T-helper 1 cell treated with Interleukin-12 subunit alpha and Interleukin-12 subunit beta and Interleukin-4 antibody, amounts not matched to agents 30 μg/mL and 1 μg/mL, for 36 hours (primary cell): ENCODE measurements around the gene SDF2L1.
"Not testable (repeated sequence)": the region's sequence is repeated elsewhere in the genome, so short reads cannot be mapped to it uniquely, and the experiment has no call there.

Source experiments
- H3K27ac Mint-ChIP-seq: one replicate; pipeline ENCODE4 v1.8.0; 2021; ENCODE audit warnings: mild to moderate bottlenecking, mixed read lengths
- H3K27me3 Mint-ChIP-seq: one replicate; pipeline ENCODE4 v1.8.0; 2021; ENCODE audit warnings: low read depth, mixed read lengths
- H3K36me3 Mint-ChIP-seq: one replicate; pipeline ENCODE4 v1.8.0; 2021; ENCODE audit warnings: low read depth, mixed read lengths
- H3K4me1 Mint-ChIP-seq: one replicate; pipeline ENCODE4 v1.8.0; 2021; ENCODE audit warnings: low read depth, mixed read lengths
- H3K4me3 Mint-ChIP-seq: one replicate; pipeline ENCODE4 v1.8.0; 2021; ENCODE audit warnings: mild to moderate bottlenecking, moderate library complexity, mixed read lengths
- H3K9me3 Mint-ChIP-seq: one replicate; pipeline ENCODE4 v1.8.0; 2021; ENCODE audit warnings: mixed read lengths

SDF2L1 gene

GRCh38 chr22:21640810-21641209 lies 1.3 kb upstream of the SDF2L1 start:
- peaks cover 14% of the 10 kb centered on the region for H3K36me3 Mint-ChIP-seq
- H3K27ac Mint-ChIP-seq, result peak overlapping the region; percentile 83
- no peaks in the 10 kb centered on the region for H3K27me3 Mint-ChIP-seq
- peaks cover 16% of the 10 kb centered on the region for H3K4me1 Mint-ChIP-seq
- H3K9me3 Mint-ChIP-seq, result no peaks in the 10 kb centered on the region
- H3K4me3 Mint-ChIP-seq, result peak overlapping the region; percentile 86

- Mint-ChIP-seq H3K9me3 (no peaks in the 10 kb centered on the region), H3K4me1 (peaks cover 18% of the 10 kb centered on the region), H3K27me3 (no peaks in the 10 kb centered on the region), H3K36me3 (peaks cover 17% of the 10 kb centered on the region), H3K4me3 (peak overlapping the region; percentile 86), H3K27ac (peak overlapping the region; percentile 83)
Measured at GRCh38 chr22:21641417-21641788, 699 bp upstream of the SDF2L1 start.

- peak overlapping the region; percentile 86 for H3K4me3 Mint-ChIP-seq
- H3K36me3 Mint-ChIP-seq, result peaks cover 22% of the 10 kb centered on the region
Measured at GRCh38 chr22:21642584-21643448, 714 bp downstream of the SDF2L1 start.

GRCh38 chr22:21643533-21644357 lies 1.6 kb downstream of the SDF2L1 start:
- H3K4me3 Mint-ChIP-seq, result peak overlapping the region; percentile 86
- H3K9me3 Mint-ChIP-seq, result no peaks in the 10 kb centered on the region
- H3K4me1 Mint-ChIP-seq, result peaks cover 22% of the 10 kb centered on the region
- H3K27ac Mint-ChIP-seq, result peak overlapping the region; percentile 64
- no peaks in the 10 kb centered on the region for H3K27me3 Mint-ChIP-seq
- H3K36me3 Mint-ChIP-seq, result peaks cover 22% of the 10 kb centered on the region

More at GRCh38 chr22:21642584-21643448, 714 bp downstream of the SDF2L1 start:
- H3K27ac Mint-ChIP-seq, result peak overlapping the region; percentile 83
- no peaks in the 10 kb centered on the region for H3K27me3 Mint-ChIP-seq
- no peaks in the 10 kb centered on the region for H3K9me3 Mint-ChIP-seq
- peaks cover 22% of the 10 kb centered on the region for H3K4me1 Mint-ChIP-seq

GRCh38 chr22:21645513-21645912 lies 3.4 kb downstream of the SDF2L1 start:
- H3K4me3 Mint-ChIP-seq, H3K27ac Mint-ChIP-seq, H3K27me3 Mint-ChIP-seq, H3K9me3 Mint-ChIP-seq: not testable (repeated sequence)
- Mint-ChIP-seq H3K4me1 (peaks cover 27% of the 10 kb centered on the region), H3K36me3 (peaks cover 25% of the 10 kb centered on the region)

- Mint-ChIP-seq H3K27me3 (no peaks in the 10 kb centered on the region), H3K9me3 (no peaks in the 10 kb centered on the region), H3K4me1 (peaks cover 31% of the 10 kb centered on the region), H3K36me3 (peaks cover 25% of the 10 kb centered on the region), H3K4me3 (no peak overlapping the region), H3K27ac (no peak overlapping the region)
Measured at GRCh38 chr22:21646608-21647590, 4.8 kb downstream of the SDF2L1 start.

- Mint-ChIP-seq H3K4me1 (peaks cover 25% of the 10 kb centered on the region), H3K9me3 (no peaks in the 10 kb centered on the region)
Measured at GRCh38 chr22:21650280-21650679, 8.2 kb downstream of the SDF2L1 start.

GRCh38 chr22:21650823-21651520 lies 8.9 kb downstream of the SDF2L1 start:
- peak overlapping the region; percentile 84 for H3K27ac Mint-ChIP-seq

More at GRCh38 chr22:21650280-21650679, 8.2 kb downstream of the SDF2L1 start:
- Mint-ChIP-seq H3K27ac (no peak overlapping the region), H3K36me3 (peaks cover 18% of the 10 kb centered on the region), H3K27me3 (no peaks in the 10 kb centered on the region), H3K4me3 (peak overlapping the region; percentile 18)

GRCh38 chr22:21651521-21652009 lies 9.5 kb downstream of the SDF2L1 start:
- H3K36me3 Mint-ChIP-seq, result peaks cover 10% of the 10 kb centered on the region
- H3K9me3 Mint-ChIP-seq, result no peaks in the 10 kb centered on the region
- H3K27ac Mint-ChIP-seq, result peak overlapping the region; percentile 84
- H3K4me1 Mint-ChIP-seq, result peaks cover 27% of the 10 kb centered on the region
- H3K27me3 Mint-ChIP-seq, result no peaks in the 10 kb centered on the region
- H3K4me3 Mint-ChIP-seq, result peak overlapping the region; percentile 92

More at GRCh38 chr22:21650823-21651520, 8.9 kb downstream of the SDF2L1 start:
- Mint-ChIP-seq H3K4me3 (peak overlapping the region; percentile 92), H3K9me3 (no peaks in the 10 kb centered on the region), H3K27me3 (no peaks in the 10 kb centered on the region), H3K36me3 (peaks cover 14% of the 10 kb centered on the region), H3K4me1 (peaks cover 25% of the 10 kb centered on the region)

- H3K27me3 Mint-ChIP-seq, result no peaks in the 10 kb centered on the region
- no peaks in the 10 kb centered on the region for H3K9me3 Mint-ChIP-seq
- H3K27ac Mint-ChIP-seq, result peak overlapping the region; percentile 84
- peak overlapping the region; percentile 92 for H3K4me3 Mint-ChIP-seq
- H3K36me3 Mint-ChIP-seq, result peaks cover 6% of the 10 kb centered on the region
- peaks cover 29% of the 10 kb centered on the region for H3K4me1 Mint-ChIP-seq
Measured at GRCh38 chr22:21652010-21652546, 10.0 kb downstream of the SDF2L1 start.

GRCh38 chr22:21652547-21653545 lies 10.7 kb downstream of the SDF2L1 start:
- Mint-ChIP-seq H3K36me3 (peaks cover 6% of the 10 kb centered on the region), H3K4me1 (peaks cover 30% of the 10 kb centered on the region), H3K4me3 (peak overlapping the region; percentile 92), H3K27me3 (no peaks in the 10 kb centered on the region), H3K27ac (no peak overlapping the region), H3K9me3 (no peaks in the 10 kb centered on the region)

- peaks cover 4% of the 10 kb centered on the region for H3K36me3 Mint-ChIP-seq
- H3K27me3 Mint-ChIP-seq, result no peaks in the 10 kb centered on the region
- peak overlapping the region; percentile 82 for H3K4me3 Mint-ChIP-seq
- peak overlapping the region; percentile 79 for H3K27ac Mint-ChIP-seq
- peaks cover 15% of the 10 kb centered on the region for H3K4me1 Mint-ChIP-seq
- H3K9me3 Mint-ChIP-seq, result no peaks in the 10 kb centered on the region
Measured at GRCh38 chr22:21657020-21657359, 14.9 kb downstream of the SDF2L1 start.
